Measurements from ENCODE around the gene HIBADH.

The HIBADH gene

GRCh38 chr7:27684491-27684890 is 21.8 kb upstream of the HIBADH start:
- Histone ChIP-seq H2BK5ac (ENCODE audit: low read depth, low read length, poor library complexity, severe bottlenecking) (no peak overlapping the region), H3K23ac (ENCODE audit: low read length in 2 of 2) (no peak overlapping the region), H3K4me1 (ENCODE audit: control insufficient read depth, insufficient read depth, low read depth, low read length) (no peaks in the 10 kb centered on the region), H3K4me3 (ENCODE audit: insufficient read depth in 1 of 2, low read depth in 1 of 2, low read length in 2 of 2) (no peak overlapping the region), H3K9ac (ENCODE audit: low read length) (no peak overlapping the region), H3K36me3 (ENCODE audit: control insufficient read depth in 1 of 2, insufficient read depth in 2 of 2, low read depth in 1 of 2, low read length in 2 of 2) (no peaks in the 10 kb centered on the region), H3K18ac (ENCODE audit: low read depth in 1 of 2, low read length in 2 of 2) (no peak overlapping the region), H3K4me2 (ENCODE audit: low read length, poor library complexity, severe bottlenecking) (no peak overlapping the region), H2BK15ac (ENCODE audit: low read depth, poor library complexity, severe bottlenecking) (no peak overlapping the region), H3K4ac (ENCODE audit: low read depth in 1 of 2, low read length in 2 of 2) (no peak overlapping the region), H2AK5ac (ENCODE audit: low read length, severe bottlenecking) (no peak overlapping the region), H3K14ac (ENCODE audit: low read length in 2 of 2) (no peak overlapping the region), H4K8ac (ENCODE audit: low read length) (no peak overlapping the region), H2BK120ac (ENCODE audit: low read depth, low read length) (no peak overlapping the region), H2BK12ac (ENCODE audit: low read length in 2 of 2) (no peak overlapping the region), H4K91ac (ENCODE audit: low read length) (no peak overlapping the region), H2AFZ (ENCODE audit: low read depth, low read length) (no peak overlapping the region), H3K27me3 (ENCODE audit: control insufficient read depth in 1 of 2, insufficient read depth in 1 of 2, low read length in 2 of 2) (no peaks in the 10 kb centered on the region), H3K79me1 (replicated peaks; ENCODE audit: low read length, poor library complexity, severe bottlenecking) (no peaks in the 10 kb centered on the region), H3K9me3 (ENCODE audit: control insufficient read depth, low read length) (no peaks in the 10 kb centered on the region), H3K27ac (ENCODE audit: low read length, poor library complexity, severe bottlenecking) (no peak overlapping the region)
- WGBS = 88% methylated on average over 4 of the region's 4 CpGs
- DNase-seq = no peak

- Histone ChIP-seq H2BK120ac (ENCODE audit: low read depth, low read length) (peak overlapping the region; percentile 19), H3K4me2 (ENCODE audit: low read length, poor library complexity, severe bottlenecking) (no peak overlapping the region), H2BK5ac (ENCODE audit: low read depth, low read length, poor library complexity, severe bottlenecking) (no peak overlapping the region), H3K27me3 (ENCODE audit: control insufficient read depth in 1 of 2, insufficient read depth in 1 of 2, low read length in 2 of 2) (no peaks in the 10 kb centered on the region), H3K4me3 (ENCODE audit: insufficient read depth in 1 of 2, low read depth in 1 of 2, low read length in 2 of 2) (no peak overlapping the region), H3K18ac (ENCODE audit: low read depth in 1 of 2, low read length in 2 of 2) (no peak overlapping the region), H3K36me3 (ENCODE audit: control insufficient read depth in 1 of 2, insufficient read depth in 2 of 2, low read depth in 1 of 2, low read length in 2 of 2) (no peaks in the 10 kb centered on the region), H3K79me1 (replicated peaks; ENCODE audit: low read length, poor library complexity, severe bottlenecking) (no peaks in the 10 kb centered on the region), H4K8ac (ENCODE audit: low read length) (no peak overlapping the region), H3K9ac (ENCODE audit: low read length) (peak overlapping the region; percentile 3), H3K14ac (ENCODE audit: low read length in 2 of 2) (no peak overlapping the region), H2AFZ (ENCODE audit: low read depth, low read length) (no peak overlapping the region), H2BK12ac (ENCODE audit: low read length in 2 of 2) (no peak overlapping the region), H3K4ac (ENCODE audit: low read depth in 1 of 2, low read length in 2 of 2) (no peak overlapping the region), H2AK5ac (ENCODE audit: low read length, severe bottlenecking) (peak overlapping the region; percentile 53), H3K23ac (ENCODE audit: low read length in 2 of 2) (no peak overlapping the region), H3K4me1 (ENCODE audit: control insufficient read depth, insufficient read depth, low read depth, low read length) (peaks cover 7% of the 10 kb centered on the region), H2BK15ac (ENCODE audit: low read depth, poor library complexity, severe bottlenecking) (no peak overlapping the region), H3K9me3 (ENCODE audit: control insufficient read depth, low read length) (no peaks in the 10 kb centered on the region), H3K27ac (ENCODE audit: low read length, poor library complexity, severe bottlenecking) (no peak overlapping the region), H4K91ac (ENCODE audit: low read length) (no peak overlapping the region)
- DNase-seq = no peak
- WGBS = 100% methylated on average over 1 of the region's 1 CpG
These were observed 17.9 kb upstream of the HIBADH start for GRCh38 chr7:27680610-27681009.

DNA sequence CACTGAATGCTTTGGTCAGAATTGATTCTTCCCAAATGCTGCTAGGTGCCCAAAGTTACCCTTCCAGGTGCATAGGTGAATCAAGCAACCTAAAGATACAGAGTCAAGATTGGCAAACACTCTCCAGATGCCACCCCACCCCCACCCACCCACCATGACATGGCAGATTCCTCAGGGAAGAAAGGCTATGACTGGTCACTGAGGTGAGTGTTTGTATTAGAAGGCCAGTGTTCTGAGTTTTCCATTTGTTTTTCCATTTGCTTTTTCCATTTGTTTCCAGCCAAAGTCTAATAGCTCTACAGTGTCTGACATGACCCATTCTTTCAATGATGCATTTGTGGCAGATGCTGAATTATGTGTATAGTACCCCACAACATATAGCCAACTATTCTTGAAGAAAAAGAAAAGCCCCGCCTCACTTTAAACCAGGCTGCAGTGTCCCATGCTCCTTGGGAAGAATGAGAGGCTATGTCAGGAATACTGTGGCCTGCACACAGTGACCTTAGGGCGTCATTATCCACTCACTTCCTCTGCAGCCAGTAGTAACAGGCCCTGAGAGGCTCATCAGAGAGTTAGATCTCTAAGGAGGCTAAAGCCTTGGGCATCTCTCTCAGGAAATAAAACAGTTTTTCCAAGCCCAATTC is 16.1 kb upstream of the HIBADH start:
- H2BK5ac ChIP-seq (ENCODE audit: low read depth, low read length, poor library complexity, severe bottlenecking) = peak overlapping the region; percentile 90
- peak overlapping the region; percentile 79 for H3K27ac ChIP-seq (ENCODE audit: low read length, poor library complexity, severe bottlenecking)
- H3K79me1 ChIP-seq (replicated peaks; ENCODE audit: low read length, poor library complexity, severe bottlenecking) = no peaks in the 10 kb centered on the region
- no peaks in the 10 kb centered on the region for H3K9me3 ChIP-seq (ENCODE audit: control insufficient read depth, low read length)
- H3K23ac ChIP-seq (ENCODE audit: low read length in 2 of 2) = no peak overlapping the region
- H4K8ac ChIP-seq (ENCODE audit: low read length) = peak overlapping the region; percentile 54
- H3K4me3 ChIP-seq (ENCODE audit: insufficient read depth in 1 of 2, low read depth in 1 of 2, low read length in 2 of 2) = no peak overlapping the region
- H2BK120ac ChIP-seq (ENCODE audit: low read depth, low read length) = peak overlapping the region; percentile 79
- peaks cover 7% of the 10 kb centered on the region for H3K4me1 ChIP-seq (ENCODE audit: control insufficient read depth, insufficient read depth, low read depth, low read length)
- H2AK5ac ChIP-seq (ENCODE audit: low read length, severe bottlenecking) = peak overlapping the region; percentile 69
- no peaks in the 10 kb centered on the region for H3K27me3 ChIP-seq (ENCODE audit: control insufficient read depth in 1 of 2, insufficient read depth in 1 of 2, low read length in 2 of 2)
- no peak overlapping the region for H2BK15ac ChIP-seq (ENCODE audit: low read depth, poor library complexity, severe bottlenecking)
- H3K4ac ChIP-seq (ENCODE audit: low read depth in 1 of 2, low read length in 2 of 2) = no peak overlapping the region
- H3K36me3 ChIP-seq (ENCODE audit: control insufficient read depth in 1 of 2, insufficient read depth in 2 of 2, low read depth in 1 of 2, low read length in 2 of 2) = no peaks in the 10 kb centered on the region
- H2AFZ ChIP-seq (ENCODE audit: low read depth, low read length) = no peak overlapping the region
- H3K9ac ChIP-seq (ENCODE audit: low read length) = peak overlapping the region; percentile 84
- peak; percentile 50 for DNase-seq
- WGBS = 33% methylated on average over 2 of the region's 2 CpGs
- peak overlapping the region in 1 of 2 experiments; percentile 75 for H3K18ac ChIP-seq (ENCODE audit: low read depth in 1 of 2, low read length in 2 of 2)
- H3K4me2 ChIP-seq (ENCODE audit: low read length, poor library complexity, severe bottlenecking) = no peak overlapping the region
- H4K91ac ChIP-seq (ENCODE audit: low read length) = no peak overlapping the region
- H2BK12ac ChIP-seq (ENCODE audit: low read length in 2 of 2) = peak overlapping the region; percentile 54 to 93
- H3K14ac ChIP-seq (ENCODE audit: low read length in 2 of 2) = no peak overlapping the region

DNA sequence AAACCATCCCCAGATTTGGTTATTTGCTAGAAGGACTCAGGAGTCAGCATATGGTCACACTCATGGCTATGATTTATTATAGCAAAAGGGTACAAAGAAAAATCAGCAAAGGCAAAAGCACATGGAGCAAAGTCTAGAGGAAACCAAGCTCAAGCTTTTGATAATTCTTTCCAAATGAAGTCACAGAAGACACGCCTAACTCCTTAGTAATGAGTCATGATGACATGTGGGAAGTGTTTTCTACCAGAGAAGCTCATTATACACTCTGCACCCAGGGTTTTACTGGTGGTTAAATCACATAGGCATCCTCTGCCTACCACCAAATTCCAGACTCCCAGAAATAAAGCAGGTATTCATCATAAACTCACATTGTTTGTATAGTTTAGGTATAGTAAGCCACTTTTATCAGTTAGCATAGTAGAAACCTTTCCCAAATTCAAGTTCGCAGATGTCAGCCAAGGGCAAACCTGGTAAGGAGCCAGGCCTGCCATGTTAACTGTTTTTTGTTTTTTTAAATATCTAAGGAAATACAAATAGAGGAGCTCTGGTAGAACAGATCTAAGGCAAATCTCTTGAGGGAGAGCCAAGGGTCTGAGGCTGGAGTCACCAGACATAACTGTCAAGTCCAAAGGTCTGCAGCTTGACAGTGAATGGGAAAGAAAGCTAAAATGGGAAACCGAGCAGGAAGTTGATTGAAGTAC is 15.4 kb upstream of the HIBADH start:
- no peak overlapping the region for H3K4me2 ChIP-seq (ENCODE audit: low read length, poor library complexity, severe bottlenecking)
- H3K4ac ChIP-seq (ENCODE audit: low read depth in 1 of 2, low read length in 2 of 2) = no peak overlapping the region
- H3K9ac ChIP-seq (ENCODE audit: low read length) = peak overlapping the region; percentile 84
- peak; percentile 94 for DNase-seq
- H2BK15ac ChIP-seq (ENCODE audit: low read depth, poor library complexity, severe bottlenecking) = no peak overlapping the region
- H3K36me3 ChIP-seq (ENCODE audit: control insufficient read depth in 1 of 2, insufficient read depth in 2 of 2, low read depth in 1 of 2, low read length in 2 of 2) = no peaks in the 10 kb centered on the region
- H3K79me1 ChIP-seq (replicated peaks; ENCODE audit: low read length, poor library complexity, severe bottlenecking) = no peaks in the 10 kb centered on the region
- H2BK12ac ChIP-seq (ENCODE audit: low read length in 2 of 2) = peak overlapping the region; percentile 54 to 93
- peak overlapping the region; percentile 79 for H2BK120ac ChIP-seq (ENCODE audit: low read depth, low read length)
- H3K14ac ChIP-seq (ENCODE audit: low read length in 2 of 2) = no peak overlapping the region
- H3K4me3 ChIP-seq (ENCODE audit: insufficient read depth in 1 of 2, low read depth in 1 of 2, low read length in 2 of 2) = no peak overlapping the region
- H2BK5ac ChIP-seq (ENCODE audit: low read depth, low read length, poor library complexity, severe bottlenecking) = peak overlapping the region; percentile 90
- no peak overlapping the region for H3K23ac ChIP-seq (ENCODE audit: low read length in 2 of 2)
- no peak overlapping the region for H2AFZ ChIP-seq (ENCODE audit: low read depth, low read length)
- H3K9me3 ChIP-seq (ENCODE audit: control insufficient read depth, low read length) = peaks cover 4% of the 10 kb centered on the region
- 56% methylated on average over 2 of the region's 3 CpGs for WGBS
- H2AK5ac ChIP-seq (ENCODE audit: low read length, severe bottlenecking) = peak overlapping the region; percentile 69
- no peaks in the 10 kb centered on the region for H3K27me3 ChIP-seq (ENCODE audit: control insufficient read depth in 1 of 2, insufficient read depth in 1 of 2, low read length in 2 of 2)
- H3K27ac ChIP-seq (ENCODE audit: low read length, poor library complexity, severe bottlenecking) = peak overlapping the region; percentile 79
- peak overlapping the region; percentile 54 for H4K8ac ChIP-seq (ENCODE audit: low read length)
- peaks cover 7% of the 10 kb centered on the region for H3K4me1 ChIP-seq (ENCODE audit: control insufficient read depth, insufficient read depth, low read depth, low read length)
- H3K18ac ChIP-seq (ENCODE audit: low read depth in 1 of 2, low read length in 2 of 2) = peak overlapping the region in 1 of 2 experiments; percentile 75
- H4K91ac ChIP-seq (ENCODE audit: low read length) = no peak overlapping the region

Measured in mesenchymal stem cell (in vitro differentiated cells and primary cell).